SW 1271 (cell line): Measurements from ENCODE around the gene TSPAN33.
"Not testable (repeated sequence)": the region's sequence is repeated elsewhere in the genome, so short reads cannot be mapped to it uniquely, and the experiment has no call there.

Source experiments
- DNase-seq, 2 experiments: peaks; one replicate each; lab custom pipeline; 2025; lab: John Stamatoyannopoulos, UW

The TSPAN33 gene

GRCh38 chr7:129170441-129171021 lies 26.0 kb downstream of the TSPAN33 start:
- no peak for DNase-seq

- DNase-seq = not testable (repeated sequence)
Measured at GRCh38 chr7:129173861-129174260, 29.4 kb downstream of the TSPAN33 start.

- DNase-seq = no peak
Measured at GRCh38 chr7:129176916-129177710, 32.6 kb downstream of the TSPAN33 start.

- no peak for DNase-seq
Measured at GRCh38 chr7:129184981-129185670, 40.6 kb downstream of the TSPAN33 start.

GRCh38 chr7:129186749-129187260 lies 42.3 kb downstream of the TSPAN33 start:
- DNase-seq = no peak

GRCh38 chr7:129187681-129188371 lies 43.3 kb downstream of the TSPAN33 start:
- DNase-seq = no peak

GRCh38 chr7:129188372-129188891 lies 43.9 kb downstream of the TSPAN33 start, which contains the start of gene SMO:
SMO (plus strand) TSS chr7:129188633; CDS start chr7:129189152, 519 bp downstream.
- no peak for DNase-seq

- DNase-seq = no peak
Measured at GRCh38 chr7:129188892-129189660, 44.6 kb downstream of the TSPAN33 start.

- no peak for DNase-seq
Measured at GRCh38 chr7:129189661-129190310, 45.3 kb downstream of the TSPAN33 start.

- no peak for DNase-seq
Measured at GRCh38 chr7:129191272-129191671, 46.8 kb downstream of the TSPAN33 start.

- DNase-seq = no peak
Measured at GRCh38 chr7:129193892-129194291, 49.4 kb downstream of the TSPAN33 start.

GRCh38 chr7:129197771-129198170 lies 53.3 kb downstream of the TSPAN33 start:
- DNase-seq = no peak

- DNase-seq = no peak
Measured at GRCh38 chr7:129199406-129199805, 54.9 kb downstream of the TSPAN33 start.

GRCh38 chr7:129202058-129202777 lies 57.7 kb downstream of the TSPAN33 start:
- no peak for DNase-seq

- DNase-seq = no peak
Measured at GRCh38 chr7:129203050-129203741, 58.7 kb downstream of the TSPAN33 start.

- no peak for DNase-seq
Measured at GRCh38 chr7:129205126-129205818, 60.8 kb downstream of the TSPAN33 start.

GRCh38 chr7:129205987-129206785 lies 61.7 kb downstream of the TSPAN33 start:
- no peak for DNase-seq

- no peak for DNase-seq
Measured at GRCh38 chr7:129208667-129209066, 64.2 kb downstream of the TSPAN33 start.
